Body of pancreas (tissue), 4 donors: ENCODE results near the gene SH3YL1.

Experiments used
- POLR2A ChIP-seq, 3 donors: fragments of 450-650 bp; IDR thresholded peaks; one replicate each; pipeline ENCODE4 v1.6.1; 2016; ENCODE audit warnings: antibody characterized with exemption in 3 of 3, mild to moderate bottlenecking in 2 of 3
- TF ChIP-seq, protein P1 (sequence below), 7 experiments: fragments of 450-650 bp in 4 of 7; fragments of 200-600 bp in 3 of 7; sonication (generic) in 3 of 7; IDR thresholded peaks; one replicate each; pipeline ENCODE4 v1.5.1; 2016 to 2019; ENCODE audit warnings: antibody characterized with exemption in 7 of 7

- TF ChIP-seq, protein P1, sequence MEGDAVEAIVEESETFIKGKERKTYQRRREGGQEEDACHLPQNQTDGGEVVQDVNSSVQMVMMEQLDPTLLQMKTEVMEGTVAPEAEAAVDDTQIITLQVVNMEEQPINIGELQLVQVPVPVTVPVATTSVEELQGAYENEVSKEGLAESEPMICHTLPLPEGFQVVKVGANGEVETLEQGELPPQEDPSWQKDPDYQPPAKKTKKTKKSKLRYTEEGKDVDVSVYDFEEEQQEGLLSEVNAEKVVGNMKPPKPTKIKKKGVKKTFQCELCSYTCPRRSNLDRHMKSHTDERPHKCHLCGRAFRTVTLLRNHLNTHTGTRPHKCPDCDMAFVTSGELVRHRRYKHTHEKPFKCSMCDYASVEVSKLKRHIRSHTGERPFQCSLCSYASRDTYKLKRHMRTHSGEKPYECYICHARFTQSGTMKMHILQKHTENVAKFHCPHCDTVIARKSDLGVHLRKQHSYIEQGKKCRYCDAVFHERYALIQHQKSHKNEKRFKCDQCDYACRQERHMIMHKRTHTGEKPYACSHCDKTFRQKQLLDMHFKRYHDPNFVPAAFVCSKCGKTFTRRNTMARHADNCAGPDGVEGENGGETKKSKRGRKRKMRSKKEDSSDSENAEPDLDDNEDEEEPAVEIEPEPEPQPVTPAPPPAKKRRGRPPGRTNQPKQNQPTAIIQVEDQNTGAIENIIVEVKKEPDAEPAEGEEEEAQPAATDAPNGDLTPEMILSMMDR (IDR thresholded peaks at IDR 0.05) = no peak
- TF ChIP-seq POLR2A (IDR thresholded peaks at IDR 0.05) = no peak
These were observed 53.2 kb downstream of the SH3YL1 start for GRCh38 chr2:210660-211059.
